ENCODE data around the gene GALNT10. TPM values are rescaled to one million over a fixed set of nuclear protein-coding genes. Genes with fewer than 3 reads are reported as not detected.

Gene GALNT10
- total RNA-seq, 1 donor from 2014 or later: 23.5 TPM

GRCh38 chr5:154316223-154316935 is 125.8 kb downstream of the GALNT10 start:
- TF ChIP-seq CTCF (conservative IDR thresholded peaks at IDR 0.05; ENCODE audit: low read depth, low read length): no peak
- peak; percentile 70 for DNase-seq (ENCODE audit: low read depth)
- H3K4me3 ChIP-seq (ENCODE audit: low read depth, low read length): no peak overlapping the region

- no peak for TF ChIP-seq CTCF (conservative IDR thresholded peaks at IDR 0.05; ENCODE audit: low read depth, low read length)
- DNase-seq (ENCODE audit: low read depth): no peak
- H3K4me3 ChIP-seq (ENCODE audit: low read depth, low read length): no peak overlapping the region
These were observed 127.4 kb downstream of the GALNT10 start for GRCh38 chr5:154317916-154318315.

GRCh38 chr5:154318691-154319090 is 128.2 kb downstream of the GALNT10 start:
- no peak for DNase-seq (ENCODE audit: low read depth)
- no peak overlapping the region for H3K4me3 ChIP-seq (ENCODE audit: low read depth, low read length)
- no peak for TF ChIP-seq CTCF (conservative IDR thresholded peaks at IDR 0.05; ENCODE audit: low read depth, low read length)

DNA sequence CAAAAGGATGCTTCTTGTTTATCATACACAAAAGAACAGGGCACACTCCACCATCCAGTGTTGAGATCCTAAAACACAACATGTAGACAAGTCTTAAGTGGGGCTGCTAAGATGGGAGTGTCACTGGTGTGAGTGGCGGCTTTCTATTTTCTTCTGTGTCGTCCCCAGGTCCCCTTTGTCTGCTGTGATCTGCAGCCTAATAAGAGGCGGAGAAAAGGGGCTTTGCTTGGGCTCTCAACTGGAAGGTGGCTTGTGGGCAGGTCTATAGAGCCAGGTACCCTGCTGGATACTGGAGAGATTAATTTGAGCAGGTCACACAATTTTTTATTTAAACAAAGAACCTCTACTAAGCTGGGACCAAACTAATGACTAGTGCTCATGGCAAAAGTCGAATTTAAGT is 129.2 kb downstream of the GALNT10 start:
- no peak for DNase-seq (ENCODE audit: low read depth)
- TF ChIP-seq CTCF (conservative IDR thresholded peaks at IDR 0.05; ENCODE audit: low read depth, low read length): no peak
- no peak overlapping the region for H3K4me3 ChIP-seq (ENCODE audit: low read depth, low read length)

GRCh38 chr5:154320224-154321089 is 129.9 kb downstream of the GALNT10 start:
- TF ChIP-seq CTCF (conservative IDR thresholded peaks at IDR 0.05; ENCODE audit: low read depth, low read length): no peak
- H3K4me3 ChIP-seq (ENCODE audit: low read depth, low read length): no peak overlapping the region
- no peak for DNase-seq (ENCODE audit: low read depth)

DNA sequence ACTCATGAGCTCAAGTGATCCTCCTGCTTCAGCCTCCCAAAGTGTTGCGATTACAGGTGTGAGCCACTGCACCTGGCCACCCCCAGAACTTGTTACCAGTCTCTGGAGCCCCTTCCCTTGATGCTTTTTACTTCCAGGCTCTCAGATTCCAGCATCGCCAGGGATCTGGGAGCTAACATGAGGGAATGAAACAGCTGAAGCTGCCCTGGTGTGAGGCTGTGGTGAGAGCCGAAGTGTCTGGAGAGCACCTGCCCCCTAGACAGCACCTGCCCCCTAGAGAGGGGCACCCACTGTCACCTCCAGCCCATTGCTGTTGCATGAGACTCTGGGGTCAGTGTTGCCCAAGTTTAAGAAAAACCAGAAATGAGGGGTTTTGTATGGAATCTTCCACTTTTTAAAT is 131.0 kb downstream of the GALNT10 start:
- DNase-seq (ENCODE audit: low read depth): no peak
- TF ChIP-seq CTCF (conservative IDR thresholded peaks at IDR 0.05; ENCODE audit: low read depth, low read length): no peak
- H3K4me3 ChIP-seq (ENCODE audit: low read depth, low read length): no peak overlapping the region
